ENCODE data around the gene AKIRIN1. TPM values are rescaled to one million over a fixed set of nuclear protein-coding genes. Genes with fewer than 3 reads are reported as not detected.
"Not testable (repeated sequence)": the region's sequence is repeated elsewhere in the genome, so short reads cannot be mapped to it uniquely, and the experiment has no call there.

Gene AKIRIN1
- total and polyA plus RNA-seq, 8 donors = 7.5 to 21.8 (median 12.1) TPM

DNA sequence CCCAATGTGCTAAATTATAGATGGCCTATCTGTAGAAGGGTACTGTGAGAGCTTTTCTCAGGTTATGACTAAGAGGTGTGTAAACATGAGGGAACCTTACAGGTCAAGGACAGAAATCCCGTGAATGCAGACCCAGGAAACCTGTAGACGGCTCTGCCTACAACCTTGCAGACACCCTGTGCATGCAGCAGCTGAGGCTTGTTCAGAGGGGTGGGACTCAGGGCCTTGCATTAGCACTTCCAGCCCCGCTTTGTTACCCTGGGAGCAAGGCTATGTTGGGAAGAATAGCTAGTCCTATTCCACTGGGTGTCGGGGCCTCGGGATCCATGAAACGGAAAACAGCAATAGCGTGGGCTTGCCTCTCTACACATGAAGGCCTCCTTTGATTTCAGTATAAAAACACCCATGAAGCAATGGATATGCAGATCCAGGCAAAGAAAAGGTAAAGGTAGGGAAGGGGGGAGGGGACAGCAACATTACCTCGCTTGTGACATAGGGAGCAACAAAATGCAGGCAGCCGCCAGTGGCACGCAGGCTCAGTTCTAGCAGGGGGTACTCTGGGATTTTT, 25.6 kb downstream of the AKIRIN1 start:
- intact Hi-C loops (cut with DNase I) = no loop called here
- H3K27ac ChIP-seq = no peak overlapping the region
- H3K27me3 ChIP-seq = no peaks in the 10 kb centered on the region
- 70 to 75% methylated on average over 10 of the region's 10 CpGs for WGBS, 2 donors
- peak in 2 of 4 donors; percentile 32 to 45 for ATAC-seq
- FAIRE-seq = no peak
- DNase-seq = no peak
- no peaks in the 10 kb centered on the region for H3K36me3 ChIP-seq
- no peak overlapping the region for H3K4me3 ChIP-seq
- TF ChIP-seq, protein P1, sequence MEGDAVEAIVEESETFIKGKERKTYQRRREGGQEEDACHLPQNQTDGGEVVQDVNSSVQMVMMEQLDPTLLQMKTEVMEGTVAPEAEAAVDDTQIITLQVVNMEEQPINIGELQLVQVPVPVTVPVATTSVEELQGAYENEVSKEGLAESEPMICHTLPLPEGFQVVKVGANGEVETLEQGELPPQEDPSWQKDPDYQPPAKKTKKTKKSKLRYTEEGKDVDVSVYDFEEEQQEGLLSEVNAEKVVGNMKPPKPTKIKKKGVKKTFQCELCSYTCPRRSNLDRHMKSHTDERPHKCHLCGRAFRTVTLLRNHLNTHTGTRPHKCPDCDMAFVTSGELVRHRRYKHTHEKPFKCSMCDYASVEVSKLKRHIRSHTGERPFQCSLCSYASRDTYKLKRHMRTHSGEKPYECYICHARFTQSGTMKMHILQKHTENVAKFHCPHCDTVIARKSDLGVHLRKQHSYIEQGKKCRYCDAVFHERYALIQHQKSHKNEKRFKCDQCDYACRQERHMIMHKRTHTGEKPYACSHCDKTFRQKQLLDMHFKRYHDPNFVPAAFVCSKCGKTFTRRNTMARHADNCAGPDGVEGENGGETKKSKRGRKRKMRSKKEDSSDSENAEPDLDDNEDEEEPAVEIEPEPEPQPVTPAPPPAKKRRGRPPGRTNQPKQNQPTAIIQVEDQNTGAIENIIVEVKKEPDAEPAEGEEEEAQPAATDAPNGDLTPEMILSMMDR (IDR thresholded peaks at IDR 0.05) = no peak
- no peaks in the 10 kb centered on the region for H3K4me1 ChIP-seq
- H3K9me3 ChIP-seq = no peaks in the 10 kb centered on the region

DNA sequence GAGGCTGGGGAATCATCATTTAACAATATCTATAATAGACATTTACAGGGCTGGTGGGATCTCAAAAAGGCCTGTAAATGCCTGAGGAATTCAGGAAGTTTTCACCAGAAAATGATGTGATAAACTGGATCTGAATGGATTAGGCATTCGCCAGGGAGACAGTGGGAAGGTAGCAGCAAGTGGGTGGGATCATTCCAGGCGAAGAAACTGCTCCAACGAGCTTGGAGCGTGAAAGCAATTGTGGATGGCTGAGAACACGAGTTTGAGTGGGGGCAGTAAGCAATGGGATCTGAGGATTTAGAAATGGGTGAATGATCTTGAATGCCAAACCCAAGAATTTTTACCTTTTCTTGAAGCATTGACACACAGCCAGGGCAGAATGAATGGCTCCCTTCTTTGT, 26.2 kb downstream of the AKIRIN1 start:
- Histone ChIP-seq H3K27me3 (no peaks in the 10 kb centered on the region), H3K27ac (no peak overlapping the region), H3K9me3 (no peaks in the 10 kb centered on the region), H3K4me1 (no peaks in the 10 kb centered on the region), H3K4me3 (no peak overlapping the region), H3K36me3 (no peaks in the 10 kb centered on the region)
- no peak for ATAC-seq
- TF ChIP-seq, protein P1 (IDR thresholded peaks at IDR 0.05) = no peak
- DNase-seq = no peak
- no peak for FAIRE-seq
- 76 to 77% methylated on average over 5 of the region's 5 CpGs for WGBS, 2 donors
- intact Hi-C loops (cut with DNase I) = no loop called here

DNA sequence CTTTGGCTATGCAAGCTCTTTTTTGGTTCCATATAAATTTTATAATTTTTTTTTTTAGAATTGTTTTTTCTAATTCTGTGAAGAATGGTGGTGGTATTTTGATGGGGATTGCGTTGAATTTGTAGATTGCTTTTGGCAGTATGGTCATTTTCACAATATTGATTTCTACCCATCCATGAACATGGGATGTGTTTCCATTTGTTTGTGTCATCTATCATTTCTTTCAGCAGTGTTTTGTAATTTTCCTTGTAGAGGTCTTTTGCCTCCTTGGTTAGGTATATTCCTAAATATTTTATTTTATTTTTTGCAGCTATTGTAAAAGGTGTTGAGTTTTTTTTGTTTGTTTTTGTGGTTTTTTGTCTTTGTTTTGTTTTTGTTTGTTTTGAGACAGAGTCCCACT, 29.4 kb downstream of the AKIRIN1 start:
- H3K9me3 ChIP-seq; H3K27me3 ChIP-seq; H3K4me1 ChIP-seq; H3K27ac ChIP-seq; FAIRE-seq; DNase-seq; ATAC-seq; H3K4me3 ChIP-seq; intact Hi-C loops (cut with DNase I); H3K36me3 ChIP-seq: not testable (repeated sequence)
- WGBS, 2 donors = 52 to 79% methylated on average over 1 of the region's 1 CpG

DNA sequence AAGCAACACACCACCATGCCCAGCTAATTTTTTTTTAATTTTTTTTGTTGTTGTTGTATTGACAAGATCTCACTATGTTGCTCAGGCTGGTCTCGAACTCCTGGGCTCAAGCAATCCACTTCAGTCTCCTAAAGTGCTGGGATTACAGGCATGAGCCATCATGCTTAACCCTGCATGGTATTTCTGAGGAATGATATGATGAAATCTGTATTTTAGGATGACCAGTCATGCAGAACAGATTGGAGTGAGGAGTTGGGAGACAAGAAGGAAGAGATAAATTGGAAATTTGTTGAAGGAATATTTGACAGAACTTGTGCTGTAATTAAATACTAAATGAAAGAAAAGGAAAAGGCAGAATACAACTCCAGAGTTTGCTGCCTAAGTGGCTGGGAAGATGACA, 30.4 kb downstream of the AKIRIN1 start:
- Histone ChIP-seq H3K9me3 (no peaks in the 10 kb centered on the region), H3K4me1 (peaks cover 0 to 3% (median 0%) of the 10 kb centered on the region in 3 donors), H3K27ac (no peak overlapping the region), H3K27me3 (no peaks in the 10 kb centered on the region), H3K36me3 (no peaks in the 10 kb centered on the region), H3K4me3 (no peak overlapping the region)
- 42 to 49% methylated on average over 1 of the region's 1 CpG for WGBS, 2 donors
- DNase-seq (no peak), ATAC-seq (no peak), FAIRE-seq (no peak)
- TF ChIP-seq, protein P1 (IDR thresholded peaks at IDR 0.05) = no peak
- intact Hi-C loops (cut with DNase I) = no loop called here

GRCh38 chr1:39023140-39023539, 32.1 kb downstream of the AKIRIN1 start:
- Histone ChIP-seq H3K4me3 (no peak overlapping the region), H3K9me3 (no peaks in the 10 kb centered on the region), H3K27ac (no peak overlapping the region), H3K36me3 (no peaks in the 10 kb centered on the region), H3K4me1 (peaks cover 0 to 3% (median 0%) of the 10 kb centered on the region in 3 donors), H3K27me3 (no peaks in the 10 kb centered on the region)
- TF ChIP-seq, protein P1 (IDR thresholded peaks at IDR 0.05) = no peak
- FAIRE-seq (no peak), ATAC-seq (no peak), DNase-seq (no peak)
- intact Hi-C loops (cut with DNase I) = no loop called here
- WGBS, 2 donors = 29 to 34% methylated on average over 1 of the region's 1 CpG

Data from pancreas (tissue), 10 donors.